K562 (cell line): ENCODE results near the gene NR4A2. TPM values are rescaled to one million over a fixed set of nuclear protein-coding genes. Genes with fewer than 3 reads are reported as not detected.

Source experiments
- C11orf30 ChIP-seq: fragments of 450-650 bp; IDR thresholded peaks from 2 replicates; pipeline ENCODE4 v1.6.1; 2016; ENCODE audit warnings: low read depth, mild to moderate bottlenecking
- CREB1 ChIP-seq, 2 experiments: sonication (generic) in 1 of 2; formaldehyde crosslinking in 1 of 2; IDR thresholded peaks; 2 replicates each; pipeline versions ENCODE4 v1.6.1 to v1.8.0; 2012 to 2022; ENCODE audit warnings: inconsistent platforms in 1 of 2, mild to moderate bottlenecking in 1 of 2, missing genetic modification reagents in 1 of 2, moderate library complexity in 1 of 2
- HES1 ChIP-seq: fragments of 450-650 bp; IDR thresholded peaks from 2 replicates; pipeline ENCODE4 v1.6.1; 2016; ENCODE audit warnings: low read depth, mild to moderate bottlenecking, moderate library complexity
- HMGN3 ChIP-seq: IDR thresholded peaks from 2 replicates; pipeline ENCODE4 v1.6.1; 2011; ENCODE audit warnings: borderline replicate concordance, low read depth, mild to moderate bottlenecking, mixed read lengths, low read length; ENCODE audit not compliant: insufficient read length; ENCODE audit errors: extremely low read depth
- PKNOX1 ChIP-seq: fragments of 450-650 bp; IDR thresholded peaks from 2 replicates; pipeline ENCODE4 v1.6.1; 2016
- PRDM10 ChIP-seq: fragments of 450-650 bp; IDR thresholded peaks from 2 replicates; pipeline ENCODE4 v1.6.1; 2018; ENCODE audit not compliant: partially characterized antibody
- SRSF3 ChIP-seq: fragments of 200-400 bp; formaldehyde crosslinking; IDR thresholded peaks from 2 replicates; pipeline ENCODE4 v1.6.1; 2016; ENCODE audit warnings: mild to moderate bottlenecking, low read length, moderate library complexity; ENCODE audit not compliant: insufficient read depth
- TBP ChIP-seq: optimal IDR thresholded peaks from 2 replicates; pipeline ENCODE3; 2011; ENCODE audit warnings: low read depth, low read length, improper control_type of control experiment
- ZBTB12 ChIP-seq: fragments of 250-450 bp; sonication (Bioruptor Pico); IDR thresholded peaks from 2 replicates; pipeline ENCODE4 v1.4.0; 2020
- ZNF23 ChIP-seq: fragments of 250-450 bp; sonication (Bioruptor Pico); IDR thresholded peaks from 2 replicates; pipeline ENCODE4 v1.4.0; 2020; ENCODE audit warnings: mild to moderate bottlenecking
- ZNF239 ChIP-seq: fragments of 250-450 bp; sonication (Bioruptor Pico); IDR thresholded peaks from 2 replicates; pipeline ENCODE4 v1.4.0; 2020; ENCODE audit warnings: mild to moderate bottlenecking
- ZNF592 ChIP-seq: fragments of 450-650 bp; IDR thresholded peaks from 2 replicates; pipeline ENCODE4 v1.6.1; 2017; ENCODE audit warnings: antibody characterized with exemption, mild to moderate bottlenecking
- polyA plus RNA-seq, 8 experiments: library from polyadenylated mRNA; depleted of rRNA in 4 of 8; stranded (reverse) in 5 of 8; unstranded in 3 of 8; fragments of >200 nt; fragmentation: Nextera tagmentation in 2 of 8; fragmentation: Illumina TruSeq in 1 of 8; extraction: Ambion mirVana in 2 of 8; extraction: Trizol in 1 of 8; gene quantifications; 2 replicates each; pipeline versions ENCODE4 v1.2.1 to v1.2.3, GENCODE V29; 2011 to 2014; ENCODE audit warnings: inconsistent platforms in 1 of 8, missing spikeins in 1 of 8
- total RNA-seq, 7 experiments: library from RNA; depleted of rRNA in 6 of 7; stranded (reverse); fragments of >200 nt in 6 of 7; fragmentation: Illumina TruSeq in 2 of 7; extraction: Trizol in 2 of 7; gene quantifications; 2 replicates each; pipeline versions ENCODE4 v1.2.1 to v1.2.3, GENCODE V29; 2011 to 2021; ENCODE audit warnings: low replicate concordance in 1 of 7

NR4A2 gene
- total and polyA plus RNA-seq, 9 of the 15 experiments (the other 6 are each of a cell fraction or from before 2014, with no cell fraction given) = 0.94 to 5.1 (median 1.3) TPM

- TF ChIP-seq ZBTB12 (CRISPR knock-in tag) (no peak), PRDM10 (no peak), PKNOX1 (no peak), ZNF592 (peak; percentile 80), ZNF239 (CRISPR knock-in tag) (no peak), CREB1 (IDR thresholded peaks at IDR 0.05) (peak; percentile 27; the same call in 1 of the 2 replicates), CREB1 (CRISPR knock-in tag; IDR thresholded peaks at IDR 0.05) (no peak), ZNF23 (CRISPR knock-in tag) (no peak), HES1 (no peak), C11orf30 (no peak), HMGN3 (no peak), SRSF3 (no peak), TBP (no peak)
These were observed 11.4 kb upstream of the NR4A2 start (continued) for GRCh38 chr2:156343940-156344301.
